NCI-H524 (cell line): ENCODE measurements around the gene CCL3.
"Not testable (repeated sequence)": the region's sequence is repeated elsewhere in the genome, so short reads cannot be mapped to it uniquely, and the experiment has no call there.

Source experiments
- DNase-seq, 2 experiments: peaks; one replicate each; lab custom pipeline; 2025; lab: John Stamatoyannopoulos, UW

Gene CCL3

GRCh38 chr17:36086791-36087190 is 3.2 kb downstream of the CCL3 start:
- no peak for DNase-seq

GRCh38 chr17:36085765-36086164 is 4.2 kb downstream of the CCL3 start:
- no peak for DNase-seq

GRCh38 chr17:36083691-36084090 is 6.3 kb downstream of the CCL3 start:
- DNase-seq: not testable (repeated sequence)

DNA sequence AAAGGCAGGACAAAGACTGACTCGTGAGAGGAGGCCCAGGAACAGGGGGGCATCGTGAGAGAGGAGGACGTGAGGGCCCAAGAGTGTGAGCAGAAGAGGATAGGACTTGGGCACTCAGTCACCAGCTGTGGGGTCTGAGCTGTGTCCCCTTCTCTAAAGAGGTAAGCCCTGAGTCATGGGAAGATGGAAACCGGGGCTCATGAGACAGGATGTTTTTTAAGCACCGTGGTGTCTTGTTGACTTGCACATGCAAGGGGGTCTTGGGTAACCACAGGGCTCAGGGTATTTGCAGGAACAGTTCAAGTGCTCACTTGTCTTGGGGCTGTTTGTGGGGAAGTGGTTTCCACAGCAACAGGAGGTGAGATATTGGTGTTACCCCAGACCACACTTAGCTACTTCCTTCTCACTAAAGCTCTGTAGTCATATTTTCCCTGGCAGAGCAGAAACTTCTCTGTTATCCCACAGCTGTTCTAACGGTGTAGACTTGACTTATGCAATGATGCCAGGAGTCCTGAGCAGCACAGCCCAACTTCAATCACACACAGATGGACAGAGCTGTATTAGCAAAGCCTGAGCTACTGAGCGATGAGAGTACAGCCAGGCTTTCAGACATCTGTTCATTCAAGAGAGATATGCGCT is 7.3 kb downstream of the CCL3 start:
- DNase-seq: not testable (repeated sequence)

DNA sequence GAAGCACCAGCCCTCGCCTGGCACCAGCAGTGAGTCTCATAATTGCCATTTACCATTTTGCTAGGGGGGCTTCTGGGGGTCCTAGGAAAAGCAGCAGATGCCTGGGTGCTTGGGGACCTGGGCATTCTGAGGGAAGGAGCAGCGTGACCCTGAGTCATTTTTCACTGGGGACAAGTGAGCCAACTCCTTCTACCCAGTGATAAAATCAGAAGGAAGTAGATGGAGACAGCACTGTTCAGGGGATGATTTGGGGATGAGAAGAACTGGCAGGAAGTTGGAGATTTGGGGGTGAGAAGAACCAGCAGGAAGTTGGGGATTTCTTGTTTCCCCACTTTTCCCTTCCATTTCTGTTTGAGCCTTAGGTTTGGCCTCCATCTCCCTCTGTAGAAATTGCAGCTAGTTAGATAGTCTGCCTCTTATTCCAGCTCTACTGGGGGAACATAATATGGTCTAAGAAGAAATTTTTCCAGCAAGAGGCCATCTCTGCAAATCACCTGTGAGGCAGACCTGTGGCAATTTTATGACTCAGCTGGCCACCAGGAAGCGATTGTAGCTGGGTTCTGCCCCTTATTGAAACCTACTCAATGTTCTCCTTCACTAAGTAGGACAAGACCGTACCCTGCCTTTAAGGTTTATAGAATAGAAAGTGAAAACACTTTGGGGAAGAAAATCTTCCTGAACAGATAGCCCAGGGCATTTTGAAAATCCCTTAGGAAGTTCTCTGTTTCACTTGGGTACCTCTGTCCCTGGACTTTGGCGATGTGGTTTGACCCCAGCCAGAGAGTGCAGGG is 8.1 kb downstream of the CCL3 start:
- not testable (repeated sequence) for DNase-seq

DNA sequence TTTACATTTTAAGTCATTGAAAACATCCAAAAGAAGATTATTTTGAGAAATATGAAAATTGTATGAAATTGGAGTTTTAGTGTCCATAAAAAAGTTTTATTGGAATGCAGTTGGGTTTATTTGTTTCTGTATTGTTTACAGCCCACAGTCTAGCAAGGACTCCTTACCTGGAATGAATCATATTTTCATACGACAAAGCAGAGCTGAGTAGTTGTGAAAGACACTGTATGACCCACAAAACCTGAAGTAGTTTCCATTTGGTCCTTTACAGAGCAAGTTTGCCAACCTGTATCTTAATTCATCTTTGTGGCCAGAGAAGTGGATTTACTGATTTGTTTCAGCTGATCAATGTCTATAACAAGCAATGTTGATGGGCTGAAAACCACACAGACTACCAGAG is 15.6 kb downstream of the CCL3 start:
- DNase-seq: no peak

- no peak for DNase-seq
These were observed 17.4 kb downstream of the CCL3 start for GRCh38 chr17:36072431-36073121.

DNA sequence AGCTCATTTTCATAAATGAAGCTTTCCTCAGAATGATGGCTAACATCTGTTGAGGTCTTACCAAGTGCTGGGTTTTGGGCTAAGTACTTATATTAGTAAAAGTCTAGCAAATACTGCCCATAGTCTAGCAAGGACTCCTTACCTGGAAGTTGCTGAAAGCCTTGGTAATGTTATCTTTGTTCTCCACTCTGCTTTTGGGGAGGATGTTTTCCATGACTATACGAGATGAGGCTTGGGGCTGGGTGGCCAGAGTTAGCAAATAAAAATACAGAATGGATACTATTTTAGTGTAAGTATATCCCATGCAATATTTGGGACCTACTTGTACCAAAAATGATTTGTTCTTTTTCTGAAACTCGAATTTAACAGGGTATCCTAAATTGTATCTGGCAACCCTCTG is 18.2 kb downstream of the CCL3 start:
- DNase-seq: no peak

DNA sequence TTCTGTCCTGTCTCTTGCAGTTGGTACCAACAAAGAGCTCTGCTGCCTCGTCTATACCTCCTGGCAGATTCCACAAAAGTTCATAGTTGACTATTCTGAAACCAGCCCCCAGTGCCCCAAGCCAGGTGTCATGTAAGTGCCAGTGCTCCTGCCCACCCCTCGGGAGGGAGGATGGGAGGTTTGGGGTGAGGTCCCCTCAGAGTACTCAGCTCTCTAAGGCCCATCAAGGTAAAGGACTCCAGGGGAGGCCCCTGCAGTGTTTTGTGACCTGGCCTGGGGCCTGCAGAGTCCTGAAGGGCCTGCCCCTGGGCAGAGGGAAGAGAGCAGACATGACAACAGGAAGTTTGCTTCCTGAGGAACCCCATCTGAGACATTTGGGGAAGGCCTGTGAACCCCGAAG is 19.5 kb downstream of the CCL3 start:
- no peak for DNase-seq

DNA sequence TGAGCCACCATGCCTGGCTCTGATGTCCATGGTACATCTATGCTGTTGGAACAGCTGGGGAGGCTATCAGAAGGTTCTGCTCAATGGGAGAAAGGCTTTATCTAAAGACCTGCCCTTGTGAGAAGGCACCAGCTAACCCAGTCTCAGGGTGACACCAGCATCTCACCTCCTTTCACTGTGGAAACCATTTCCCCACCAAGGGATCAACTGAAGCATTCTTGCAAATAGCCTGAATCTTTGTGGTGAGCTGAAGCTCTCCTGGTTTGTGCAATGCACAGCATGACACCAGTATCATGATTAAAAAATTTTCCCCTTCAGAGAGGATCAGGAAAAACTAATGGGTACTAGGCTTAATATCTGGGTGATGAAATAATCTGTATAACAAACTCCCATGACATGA is 20.8 kb downstream of the CCL3 start:
- no peak for DNase-seq

GRCh38 chr17:36068524-36068923 is 21.4 kb downstream of the CCL3 start:
- DNase-seq: no peak

DNA sequence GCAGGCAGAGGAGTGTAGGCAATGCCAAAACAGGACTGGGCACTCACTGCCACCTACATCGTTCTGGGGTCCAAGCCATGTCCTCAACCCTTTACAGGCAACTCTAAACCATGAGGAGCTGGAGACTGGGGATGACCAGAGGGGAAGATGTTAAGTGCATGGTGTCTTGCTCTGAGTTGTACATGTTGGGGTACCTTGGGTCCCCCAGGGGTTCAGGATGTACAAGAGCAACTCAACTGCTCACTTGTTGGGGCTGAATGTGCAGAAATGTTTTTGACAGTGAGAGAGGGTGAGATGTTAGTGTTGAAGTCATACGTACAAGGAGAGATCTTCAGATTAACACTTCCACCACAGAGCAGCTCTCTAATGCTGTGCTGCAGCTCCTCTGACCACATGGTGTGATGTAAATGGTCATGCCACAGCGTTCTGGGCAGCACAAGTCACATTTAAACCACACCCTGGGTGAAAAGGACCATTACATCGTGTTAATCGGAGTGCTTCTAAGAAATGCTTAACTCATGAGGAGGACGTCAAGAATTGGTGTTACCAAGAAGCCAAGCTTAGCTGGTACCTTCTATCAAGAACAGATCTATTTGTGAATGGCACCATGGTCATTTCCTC is 23.5 kb downstream of the CCL3 start:
- DNase-seq: no peak

DNA sequence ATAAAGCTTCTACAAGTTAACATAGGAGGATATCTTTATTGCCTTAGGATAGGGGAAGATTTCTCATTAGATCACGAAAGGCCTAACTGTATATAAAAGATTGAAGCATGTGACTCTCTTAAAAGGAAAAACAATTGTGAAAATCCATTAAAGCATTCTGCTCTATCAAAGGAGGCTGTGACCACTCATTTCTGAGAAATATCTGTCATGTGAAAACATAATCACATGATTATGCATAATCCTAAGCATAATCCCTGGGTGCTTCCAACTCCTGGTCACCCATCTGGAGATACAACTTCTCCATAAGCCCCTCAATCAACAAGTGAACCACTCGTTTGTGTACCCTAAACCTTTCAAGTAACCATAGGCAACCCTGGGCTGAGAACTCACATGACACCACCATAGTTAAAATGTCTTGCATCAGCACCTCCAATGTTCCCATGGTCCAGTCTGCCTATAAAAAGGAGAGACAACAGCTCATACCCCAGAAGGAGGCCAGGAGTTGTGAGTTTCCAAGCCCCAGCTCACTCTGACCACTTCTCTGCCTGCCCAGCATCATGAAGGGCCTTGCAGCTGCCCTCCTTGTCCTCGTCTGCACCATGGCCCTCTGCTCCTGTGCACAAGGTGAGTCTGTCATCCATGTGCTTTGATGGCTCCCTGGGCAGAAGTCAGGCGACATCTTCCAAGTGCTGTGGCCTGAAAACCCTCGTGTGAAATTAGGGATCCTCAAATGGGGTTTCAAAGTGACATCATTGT is 26.0 kb downstream of the CCL3 start, which contains the start of gene CCL18:
Gene CCL18, plus strand, starts transcription at position 487 of the 756 bp plus-strand sequence. Its CDS starts 71 bp downstream, at position 558.
- DNase-seq: no peak

DNA sequence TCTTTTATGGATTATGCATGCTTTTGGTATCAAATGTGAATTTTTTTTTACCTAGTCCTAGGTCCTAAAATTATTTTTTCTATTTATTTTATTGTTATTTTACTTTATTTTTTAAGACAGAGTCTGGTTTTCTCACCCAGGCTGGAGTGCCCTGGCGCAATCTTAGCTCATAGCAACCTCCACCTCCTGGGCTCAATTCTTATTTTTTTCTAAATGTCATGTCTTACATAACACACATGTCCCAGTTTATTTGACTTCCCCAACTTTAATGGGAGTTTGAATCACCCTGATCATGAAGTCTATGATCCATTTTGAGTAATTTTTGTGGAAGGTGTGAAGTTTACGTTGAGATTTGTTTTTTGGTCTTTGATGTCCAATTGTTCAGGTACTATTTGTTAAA is 29.1 kb downstream of the CCL3 start:
- no peak for DNase-seq

- no peak for DNase-seq
These were observed 30.5 kb downstream of the CCL3 start for GRCh38 chr17:36059406-36059805.

GRCh38 chr17:36057911-36058310 is 32.0 kb downstream of the CCL3 start:
- DNase-seq: no peak

GRCh38 chr17:36055921-36056520 is 33.9 kb downstream of the CCL3 start:
- DNase-seq: no peak

GRCh38 chr17:36055171-36055570 is 34.8 kb downstream of the CCL3 start:
- no peak for DNase-seq

- DNase-seq: no peak
These were observed 40.3 kb downstream of the CCL3 start for GRCh38 chr17:36049643-36050042.

- DNase-seq: no peak
These were observed 41.9 kb downstream of the CCL3 start for GRCh38 chr17:36048066-36048465.
